Measurements from ENCODE around the gene CYP19A1.

GRCh38 chr15:51284871-51285270 lies 53.5 kb downstream of the CYP19A1 start:
- TF ChIP-seq CTCF (IDR thresholded peaks at IDR 0.05) (no peak), REST (IDR thresholded peaks at IDR 0.05; ENCODE audit: insufficient read depth in 1 of 2, low read depth in 2 of 2, low read length in 1 of 2) (no peak)
